Erythroblast (primary cell): Measurements from ENCODE around the gene KCNMB2.

Experiments
- GATA1 ChIP-seq: IDR thresholded peaks from 2 replicates; pipeline ENCODE4 v1.6.1; 2011; ENCODE audit warnings: low read depth, mild to moderate bottlenecking, control low read depth, low read length, moderate library complexity
- POLR2A ChIP-seq: IDR thresholded peaks from 2 replicates; pipeline ENCODE4 v1.6.1; 2011; ENCODE audit warnings: mild to moderate bottlenecking, low read length

GRCh38 chr3:178618197-178618596 is 82.0 kb downstream of the KCNMB2 start:
- no peak for TF ChIP-seq POLR2A
- no peak for TF ChIP-seq GATA1
